ENCODE measurements around the gene CD300LG.
"Not testable (repeated sequence)": the region's sequence is repeated elsewhere in the genome, so short reads cannot be mapped to it uniquely, and the experiment has no call there.

Gene CD300LG

DNA sequence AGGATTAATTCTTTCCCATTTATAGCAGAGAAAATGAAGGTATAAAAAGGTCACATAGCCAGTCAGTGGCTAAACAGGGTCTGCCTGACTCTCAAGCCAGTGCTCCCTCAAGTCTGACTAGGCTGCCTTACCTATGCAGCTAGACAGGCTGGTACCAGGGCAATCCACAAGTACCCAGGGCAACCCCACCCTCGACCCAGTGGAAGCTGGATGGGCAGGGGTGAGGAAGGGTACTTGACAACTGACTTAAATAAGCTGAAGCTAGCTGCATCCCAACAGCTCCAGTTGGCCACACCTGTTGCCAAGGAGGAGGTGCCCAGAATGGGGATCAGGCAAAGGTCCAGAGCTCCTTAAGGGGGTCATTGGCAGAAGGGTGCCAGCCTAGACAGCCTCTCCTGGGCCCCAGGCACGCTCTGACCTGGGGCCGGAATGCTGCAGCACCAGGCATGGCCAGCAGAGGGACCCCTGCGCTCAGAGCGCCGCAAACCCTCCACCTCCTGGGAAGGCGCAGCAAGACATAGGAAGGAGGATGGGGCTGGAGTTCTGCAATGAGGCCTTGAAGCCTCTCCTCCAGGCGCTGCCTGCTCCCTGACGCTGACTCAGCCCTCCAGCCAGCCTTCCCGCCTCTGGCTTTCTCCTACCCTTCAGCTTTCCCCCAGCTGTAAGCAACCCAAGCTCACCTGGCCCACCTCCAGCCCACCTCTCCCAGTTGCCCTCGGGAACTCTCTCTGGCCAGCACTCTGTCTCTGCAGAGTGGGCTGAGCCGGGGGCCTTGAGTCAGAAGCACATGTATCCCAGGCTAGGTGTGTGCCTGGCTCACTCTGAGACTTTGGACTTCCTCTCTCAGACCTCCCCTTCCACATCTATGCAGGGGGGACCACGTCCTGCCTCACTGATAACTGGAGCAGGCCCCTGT, 31.5 kb downstream of the CD300LG start:
- peak; percentile 93 for DNase-seq (ENCODE audit: low spot score)

DNA sequence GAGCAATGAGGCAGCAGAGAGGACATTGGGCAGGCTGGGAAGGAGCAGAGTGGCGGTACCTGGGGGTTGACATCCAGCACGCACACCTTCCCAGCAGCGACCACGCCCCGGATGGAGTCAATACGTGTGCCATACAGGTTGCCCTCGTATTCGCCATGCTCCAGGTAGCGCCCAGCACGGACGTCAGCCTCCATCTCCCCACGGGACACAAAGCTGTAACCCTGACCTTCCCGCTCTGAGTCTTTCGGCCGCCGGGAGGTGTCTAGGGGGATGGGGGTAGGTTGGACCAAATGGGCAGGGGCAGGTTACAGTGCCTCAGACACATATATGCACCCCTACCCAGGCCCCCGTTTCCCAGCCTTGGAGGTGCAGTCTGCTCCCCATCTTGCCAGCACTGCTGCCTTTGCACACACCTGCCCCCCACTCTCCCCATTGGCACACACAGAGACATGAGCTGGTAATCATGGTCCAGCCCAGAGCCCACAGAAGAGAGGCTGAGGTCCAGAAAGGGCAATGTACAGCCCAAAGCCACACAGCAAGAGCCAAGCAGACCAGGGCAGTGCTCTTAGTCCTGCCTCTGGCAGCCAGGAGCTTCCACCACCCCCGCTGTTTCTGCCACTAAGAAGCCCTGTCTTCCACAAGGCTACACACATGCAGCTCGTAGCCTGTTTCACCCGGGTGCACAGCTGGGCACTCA, 32.9 kb downstream of the CD300LG start:
- no peak for DNase-seq (ENCODE audit: low spot score)

GRCh38 chr17:43880420-43880991, 33.5 kb downstream of the CD300LG start:
- DNase-seq (ENCODE audit: low spot score) = peak; percentile 47

- DNase-seq (ENCODE audit: low spot score) = no peak
Measured at GRCh38 chr17:43881181-43881580, 34.2 kb downstream of the CD300LG start.

- DNase-seq (ENCODE audit: low spot score) = no peak
Measured at GRCh38 chr17:43881758-43882505, 35.0 kb downstream of the CD300LG start.

DNA sequence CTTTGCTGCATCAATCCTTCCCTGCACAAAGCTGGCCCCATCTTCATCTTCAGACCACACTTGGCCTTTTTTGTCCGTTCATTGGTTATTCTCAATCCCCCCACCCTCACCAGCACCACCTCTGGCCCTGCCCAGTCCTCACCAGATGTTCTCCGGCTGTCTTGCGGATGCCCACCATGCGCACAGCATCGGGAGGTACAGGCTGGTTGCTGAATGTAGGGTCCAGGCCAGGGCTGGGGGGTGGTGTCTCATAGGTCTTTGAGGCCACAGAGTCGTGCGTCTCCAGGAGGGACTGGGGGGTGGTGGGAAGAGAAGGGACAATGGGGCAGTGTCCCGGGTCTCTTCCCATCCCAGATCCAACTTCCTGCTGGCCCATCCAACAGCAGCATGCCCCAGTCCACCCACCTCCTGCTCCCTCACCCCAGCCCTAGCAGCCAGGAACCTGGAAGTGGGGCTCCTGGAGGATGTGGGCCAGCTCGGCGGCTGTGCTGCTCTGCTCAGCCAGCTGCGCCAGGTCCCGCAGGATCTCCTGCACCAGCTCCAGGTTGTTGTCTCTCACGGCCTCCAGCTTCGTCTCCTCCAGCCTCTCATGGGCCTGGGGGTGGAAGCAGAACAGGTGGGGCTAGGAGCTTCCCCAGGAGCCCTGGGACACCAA, 35.9 kb downstream of the CD300LG start:
- no peak for DNase-seq (ENCODE audit: low spot score)

- no peak for DNase-seq (ENCODE audit: low spot score)
Measured at GRCh38 chr17:43888548-43888947, 41.6 kb downstream of the CD300LG start.

DNA sequence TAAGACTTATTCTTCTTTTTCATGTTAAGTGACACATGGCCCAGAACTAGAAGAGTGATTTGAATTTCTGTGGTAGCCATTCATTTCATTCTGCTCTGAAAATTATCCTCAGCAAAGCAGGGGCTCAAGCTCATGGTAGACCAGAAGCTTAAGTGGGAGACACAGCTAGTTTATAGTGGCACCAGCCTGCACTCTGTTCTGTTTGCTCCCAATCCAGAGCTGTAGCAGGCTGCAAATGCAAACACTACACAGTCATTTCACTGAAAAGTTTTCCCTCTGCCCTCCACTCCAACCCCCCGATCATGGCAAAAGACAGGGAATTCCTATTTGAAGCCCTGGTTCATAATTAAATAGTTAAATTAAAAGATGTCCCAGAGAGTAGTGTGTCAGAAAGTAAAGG, 43.3 kb downstream of the CD300LG start:
- no peak for DNase-seq (ENCODE audit: low spot score)

DNA sequence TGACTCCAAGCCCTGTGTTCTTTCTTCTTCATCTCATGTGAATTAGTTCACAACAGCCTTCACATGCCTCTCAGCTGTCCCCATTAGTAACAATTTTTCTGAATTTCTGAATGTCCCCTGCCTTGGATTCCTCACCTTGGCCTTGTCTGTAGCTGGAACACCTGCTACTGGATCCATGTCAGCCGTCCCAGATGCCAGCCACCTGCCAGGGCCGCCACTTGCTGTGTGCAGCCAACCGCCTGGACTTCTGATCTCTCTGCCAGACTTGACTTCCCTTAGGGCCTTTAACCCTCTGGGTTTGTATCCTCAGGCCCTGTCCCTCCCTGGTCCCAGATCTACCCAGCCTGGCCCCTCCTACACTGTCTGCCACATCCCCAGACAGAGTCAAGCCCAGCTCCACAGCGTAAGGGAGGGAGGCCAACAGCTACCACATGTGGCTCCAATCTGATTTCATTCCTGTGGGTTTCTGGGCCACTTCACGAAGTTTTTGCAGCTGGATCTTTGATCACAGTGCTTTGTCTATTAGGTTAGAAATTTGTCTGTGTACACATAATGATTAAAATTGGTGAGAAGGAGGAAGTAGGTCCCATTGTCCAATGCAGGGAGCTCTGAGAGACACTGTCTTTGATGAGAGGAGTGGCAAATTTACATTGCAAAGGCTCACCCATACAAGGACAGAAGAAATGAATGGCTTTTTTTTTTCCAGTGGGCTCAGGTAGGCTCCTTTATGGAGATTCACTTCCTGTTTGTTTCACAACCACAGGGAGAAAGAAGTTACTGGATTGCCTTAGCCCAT, 45.1 kb downstream of the CD300LG start:
- peak; percentile 43 for DNase-seq (ENCODE audit: low spot score)

DNA sequence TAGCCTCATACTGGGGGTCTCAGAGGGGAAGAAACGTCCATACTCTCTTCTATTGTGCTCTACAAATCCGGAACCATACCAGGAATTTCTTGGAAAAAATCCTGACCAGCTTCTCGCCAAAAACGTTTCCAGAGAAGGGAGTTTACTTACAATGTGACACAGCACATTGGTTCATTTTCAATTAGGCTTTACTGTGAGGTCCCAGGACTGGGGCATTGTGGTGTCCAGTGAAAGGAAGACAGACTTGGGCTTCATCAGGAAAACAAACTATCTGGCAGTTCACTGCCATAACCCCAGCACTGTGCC, 45.6 kb downstream of the CD300LG start:
- no peak for DNase-seq (ENCODE audit: low spot score)

DNA sequence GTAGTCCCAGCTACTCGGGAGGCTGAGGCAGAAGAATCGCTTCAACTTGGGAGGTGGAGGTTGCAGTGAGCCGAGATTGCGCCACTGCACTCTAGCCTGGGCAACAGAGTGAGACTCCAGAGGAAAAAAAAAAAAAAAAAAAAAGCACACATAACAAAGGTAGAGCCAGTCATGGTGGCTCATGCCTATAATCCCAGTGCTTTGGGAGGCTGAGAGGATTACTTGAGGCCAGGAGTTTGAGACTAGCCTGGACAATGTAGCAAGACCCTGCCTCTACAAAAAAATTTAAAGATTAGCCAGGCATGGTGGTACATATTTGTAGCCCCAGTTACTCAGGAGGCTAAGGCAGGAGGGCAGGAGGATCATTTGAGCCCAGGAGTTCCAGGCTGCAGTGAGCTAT, 47.5 kb downstream of the CD300LG start:
- DNase-seq (ENCODE audit: low spot score) = not testable (repeated sequence)

DNA sequence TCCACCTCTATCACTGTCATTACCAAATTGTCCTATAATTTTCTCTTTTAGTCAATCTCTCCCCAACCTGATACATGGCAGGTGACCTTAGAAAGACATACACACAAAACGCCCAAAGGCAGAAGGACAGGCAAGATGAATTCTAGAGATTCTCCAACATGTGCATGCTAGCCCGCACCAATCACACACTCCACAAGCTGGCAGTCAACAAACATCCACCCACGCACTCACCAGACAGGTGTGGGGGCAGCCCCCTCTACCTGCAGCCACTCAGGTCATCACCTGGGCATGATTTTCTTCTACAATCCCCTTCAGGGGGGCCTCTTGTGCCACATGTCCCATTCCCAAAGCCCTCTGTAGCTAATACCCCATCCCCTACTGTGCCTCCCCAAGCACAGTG, 50.9 kb downstream of the CD300LG start:
- DNase-seq (ENCODE audit: low spot score) = no peak

- DNase-seq (ENCODE audit: low spot score) = no peak
Measured at GRCh38 chr17:43898446-43898845, 51.5 kb downstream of the CD300LG start.

- DNase-seq (ENCODE audit: low spot score) = peak; percentile 98
Measured at GRCh38 chr17:43900183-43900857, 53.3 kb downstream of the CD300LG start.

- DNase-seq (ENCODE audit: low spot score) = no peak
Measured at GRCh38 chr17:43900858-43901754, 54.1 kb downstream of the CD300LG start.

DNA sequence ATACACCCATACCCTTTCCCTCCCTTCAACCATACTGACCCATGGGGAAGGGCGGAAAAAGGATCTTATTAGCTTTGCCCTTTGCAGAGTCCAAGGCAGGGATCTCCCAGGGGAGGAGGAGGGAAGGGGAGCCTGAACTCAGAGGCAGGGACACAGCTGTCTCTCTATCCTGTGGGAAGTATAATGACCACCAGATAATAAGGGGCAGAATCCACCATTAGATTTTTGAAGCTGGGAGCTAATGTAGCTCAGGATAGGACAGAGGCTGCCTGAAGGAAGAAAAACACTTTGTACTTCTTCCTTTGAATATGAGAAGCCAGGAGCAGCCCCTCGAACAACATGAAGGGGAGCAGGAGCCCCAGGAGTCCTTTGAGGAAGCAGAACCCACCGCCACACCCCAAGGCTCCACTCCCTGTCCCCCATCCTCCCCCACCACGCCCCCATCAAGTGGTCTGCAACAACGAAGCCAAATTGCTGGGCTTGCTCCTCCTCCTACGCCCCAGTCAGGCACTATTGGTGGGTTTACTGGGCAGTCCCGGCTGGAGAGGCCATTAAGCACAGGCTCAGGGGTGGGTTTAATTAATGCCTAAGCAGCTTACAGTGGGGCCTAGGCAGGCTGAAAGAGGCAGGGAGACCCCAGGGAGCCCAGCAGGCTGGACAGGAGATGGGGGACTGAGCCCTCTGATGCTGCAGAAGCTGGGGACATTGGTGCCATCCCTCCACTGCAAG, 55.0 kb downstream of the CD300LG start:
- DNase-seq (ENCODE audit: low spot score) = no peak

- DNase-seq (ENCODE audit: low spot score) = no peak
Measured at GRCh38 chr17:43905400-43905984, 58.5 kb downstream of the CD300LG start.

Data from AG08396 (cell line).